RWPE2 (cell line): Measurements from ENCODE around the gene ST8SIA4.

Experiments used
- ATAC-seq: fragments of 200-7000 bp; cut with Tn5 transposase; 3 replicates; pipeline ENCODE4 v1.9.1; 2021; ENCODE audit warnings: low read depth
- DNase-seq: peaks from one replicate; pipeline ENCODE4 v3.0.0-alpha.2; 2020; ENCODE audit warnings: low spot score
- H3K27ac ChIP-seq: fragments of 450-650 bp; 2 replicates; pipeline ENCODE4 v1.5.1; 2017; ENCODE audit warnings: mild to moderate bottlenecking; ENCODE audit not compliant: poor library complexity, severe bottlenecking
- H3K27me3 ChIP-seq: fragments of 250-450 bp; sonication (Bioruptor Pico); 2 replicates; pipeline ENCODE4 v1.5.1; 2021; ENCODE audit warnings: mild to moderate bottlenecking, moderate library complexity; ENCODE audit not compliant: insufficient read depth, poor library complexity, severe bottlenecking
- H3K36me3 ChIP-seq: fragments of 250-450 bp; sonication (Bioruptor Pico); 2 replicates; pipeline ENCODE4 v1.5.1; 2020; ENCODE audit warnings: low read depth, mild to moderate bottlenecking, moderate library complexity
- H3K4me1 ChIP-seq: fragments of 250-450 bp; sonication (Bioruptor Pico); 2 replicates; pipeline ENCODE4 v1.5.1; 2021; ENCODE audit warnings: mild to moderate bottlenecking, moderate library complexity; ENCODE audit not compliant: insufficient read depth, poor library complexity, severe bottlenecking
- H3K4me3 ChIP-seq: fragments of 250-450 bp; sonication (Bioruptor Pico); 2 replicates; pipeline ENCODE4 v1.5.1; 2021; ENCODE audit warnings: mild to moderate bottlenecking, moderate library complexity; ENCODE audit not compliant: severe bottlenecking
- H3K9me3 ChIP-seq: fragments of 250-450 bp; sonication (Bioruptor Pico); 2 replicates; pipeline ENCODE4 v1.5.1; 2021; ENCODE audit warnings: mild to moderate bottlenecking, moderate library complexity; ENCODE audit not compliant: severe bottlenecking
- TF ChIP-seq, protein P1 (sequence below): fragments of 450-650 bp; IDR thresholded peaks from one replicate; pipeline ENCODE4 v1.5.1; 2017; ENCODE audit warnings: mild to moderate bottlenecking, moderate library complexity; ENCODE audit not compliant: poor library complexity, severe bottlenecking

ST8SIA4 gene

GRCh38 chr5:100900796-100901781, 2.0 kb downstream of the ST8SIA4 start:
- Histone ChIP-seq H3K36me3 (no peaks in the 10 kb centered on the region), H3K4me1 (peaks cover 4% of the 10 kb centered on the region), H3K27ac (no peak overlapping the region), H3K4me3 (peak overlapping the region; percentile 24), H3K27me3 (peaks cover 71% of the 10 kb centered on the region), H3K9me3 (no peaks in the 10 kb centered on the region)
- DNase-seq (peak; percentile 65), ATAC-seq (peak; percentile 72)
- TF ChIP-seq, protein P1, sequence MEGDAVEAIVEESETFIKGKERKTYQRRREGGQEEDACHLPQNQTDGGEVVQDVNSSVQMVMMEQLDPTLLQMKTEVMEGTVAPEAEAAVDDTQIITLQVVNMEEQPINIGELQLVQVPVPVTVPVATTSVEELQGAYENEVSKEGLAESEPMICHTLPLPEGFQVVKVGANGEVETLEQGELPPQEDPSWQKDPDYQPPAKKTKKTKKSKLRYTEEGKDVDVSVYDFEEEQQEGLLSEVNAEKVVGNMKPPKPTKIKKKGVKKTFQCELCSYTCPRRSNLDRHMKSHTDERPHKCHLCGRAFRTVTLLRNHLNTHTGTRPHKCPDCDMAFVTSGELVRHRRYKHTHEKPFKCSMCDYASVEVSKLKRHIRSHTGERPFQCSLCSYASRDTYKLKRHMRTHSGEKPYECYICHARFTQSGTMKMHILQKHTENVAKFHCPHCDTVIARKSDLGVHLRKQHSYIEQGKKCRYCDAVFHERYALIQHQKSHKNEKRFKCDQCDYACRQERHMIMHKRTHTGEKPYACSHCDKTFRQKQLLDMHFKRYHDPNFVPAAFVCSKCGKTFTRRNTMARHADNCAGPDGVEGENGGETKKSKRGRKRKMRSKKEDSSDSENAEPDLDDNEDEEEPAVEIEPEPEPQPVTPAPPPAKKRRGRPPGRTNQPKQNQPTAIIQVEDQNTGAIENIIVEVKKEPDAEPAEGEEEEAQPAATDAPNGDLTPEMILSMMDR, result no peak

GRCh38 chr5:100900142-100900795, 2.8 kb downstream of the ST8SIA4 start:
- Histone ChIP-seq H3K27me3 (peaks cover 73% of the 10 kb centered on the region), H3K27ac (no peak overlapping the region), H3K4me3 (peak overlapping the region; percentile 15), H3K9me3 (no peaks in the 10 kb centered on the region), H3K4me1 (peaks cover 4% of the 10 kb centered on the region), H3K36me3 (no peaks in the 10 kb centered on the region)
- peak; percentile 21; the same call in 2 of the 3 replicates for ATAC-seq
- TF ChIP-seq, protein P1, result peak; percentile 35
- DNase-seq, result no peak

GRCh38 chr5:100899675-100900074, 3.4 kb downstream of the ST8SIA4 start:
- no peak for ATAC-seq
- no peak for DNase-seq
- TF ChIP-seq, protein P1, result no peak
- H3K27me3 ChIP-seq, result peaks cover 67% of the 10 kb centered on the region
- no peak overlapping the region for H3K27ac ChIP-seq
- H3K4me1 ChIP-seq, result peaks cover 4% of the 10 kb centered on the region
- no peaks in the 10 kb centered on the region for H3K9me3 ChIP-seq
- no peak overlapping the region for H3K4me3 ChIP-seq
- no peaks in the 10 kb centered on the region for H3K36me3 ChIP-seq

DNA sequence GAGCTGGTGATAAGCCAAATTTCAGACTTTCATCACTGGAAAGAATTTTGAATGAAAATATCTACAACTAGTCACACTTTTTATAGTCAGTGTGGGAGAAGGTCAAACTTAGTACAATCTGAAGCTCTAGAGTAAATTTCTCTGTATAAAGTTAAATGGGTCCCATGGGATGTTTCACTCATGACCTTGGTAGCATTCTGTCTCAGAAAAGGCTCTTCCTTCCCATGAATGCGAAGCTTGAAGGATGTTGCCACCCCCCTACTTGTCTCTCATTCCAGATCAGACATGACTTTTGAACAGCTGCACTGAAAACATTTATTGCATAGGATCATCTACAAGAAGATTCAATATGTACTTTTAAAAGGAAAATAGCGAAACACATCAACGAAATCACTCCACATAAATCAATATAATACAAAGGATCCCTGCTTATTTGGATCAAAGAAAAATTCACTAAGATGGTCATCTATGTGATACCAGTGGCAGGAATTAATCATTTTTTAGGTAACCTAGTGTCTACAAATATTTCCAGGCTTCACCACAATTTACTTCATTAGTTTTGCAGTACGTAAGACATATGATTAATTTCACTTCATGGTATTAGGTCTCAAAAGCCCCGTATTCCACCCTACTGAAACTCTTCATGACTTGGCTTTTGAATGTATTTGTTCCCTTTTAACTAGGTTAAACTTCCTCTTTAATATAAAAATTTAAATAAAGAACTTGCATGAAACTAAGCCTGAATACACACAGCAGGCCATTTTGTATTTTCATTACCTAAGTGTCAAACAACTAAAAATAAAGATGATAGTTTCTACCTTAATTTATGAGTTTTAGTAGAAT, 4.4 kb downstream of the ST8SIA4 start:
- DNase-seq (no peak), ATAC-seq (no peak)
- TF ChIP-seq, protein P1, result no peak
- H3K9me3 ChIP-seq, result no peaks in the 10 kb centered on the region
- H3K4me3 ChIP-seq, result no peak overlapping the region
- H3K4me1 ChIP-seq, result peaks cover 4% of the 10 kb centered on the region
- peaks cover 58% of the 10 kb centered on the region for H3K27me3 ChIP-seq
- H3K36me3 ChIP-seq, result no peaks in the 10 kb centered on the region
- no peak overlapping the region for H3K27ac ChIP-seq
